Endodermal cell (in vitro differentiated cells): Measurements from ENCODE around the gene MANBA. TPM values are rescaled to one million over a fixed set of nuclear protein-coding genes. Genes with fewer than 3 reads are reported as not detected.

Experiments
- DNase-seq: peaks from one replicate; pipeline ENCODE4 v3.0.0-alpha.2; 2017
- H3K27ac ChIP-seq: 2 replicates; pipeline ENCODE4 v1.5.1; 2013; ENCODE audit warnings: mild to moderate bottlenecking, low read depth, low read length, moderate library complexity
- H3K27me3 ChIP-seq: 2 replicates; pipeline ENCODE4 v1.6.1; 2013; ENCODE audit warnings: mild to moderate bottlenecking, low read length, moderate library complexity; ENCODE audit not compliant: insufficient read depth, control insufficient read depth, poor library complexity, severe bottlenecking
- H3K36me3 ChIP-seq: 2 replicates; pipeline ENCODE4 v1.7.0; 2013; ENCODE audit warnings: mild to moderate bottlenecking, low read length, moderate library complexity; ENCODE audit not compliant: control insufficient read depth, insufficient read depth
- H3K4me1 ChIP-seq: one replicate; pipeline ENCODE4 v1.7.0; 2013; ENCODE audit warnings: low read length; ENCODE audit not compliant: control insufficient read depth, insufficient read depth
- H3K4me3 ChIP-seq: 2 replicates; pipeline ENCODE4 v1.5.1; 2013; ENCODE audit warnings: mild to moderate bottlenecking, low read length, moderate library complexity
- H3K9ac ChIP-seq: 2 replicates; pipeline ENCODE4 v1.6.1; 2013; ENCODE audit warnings: mild to moderate bottlenecking, low read length, moderate library complexity; ENCODE audit not compliant: poor library complexity, severe bottlenecking; ENCODE audit errors: extremely low read depth
- H3K9me3 ChIP-seq: 2 replicates; pipeline ENCODE4 v1.6.1; 2013; ENCODE audit warnings: mild to moderate bottlenecking, low read length, moderate library complexity; ENCODE audit not compliant: control insufficient read depth
- H3K27ac Mint-ChIP-seq: 2 replicates; pipeline ENCODE4 v1.8.0; 2020; ENCODE audit warnings: mixed read lengths
- H3K27me3 Mint-ChIP-seq: 2 replicates; pipeline ENCODE4 v1.8.0; 2021; ENCODE audit warnings: mild to moderate bottlenecking, mixed read lengths; ENCODE audit not compliant: insufficient read depth
- H3K36me3 Mint-ChIP-seq: 2 replicates; pipeline ENCODE4 v1.8.0; 2020; ENCODE audit warnings: low read depth, mixed read lengths
- H3K4me1 Mint-ChIP-seq: 2 replicates; pipeline ENCODE4 v1.8.0; 2020; ENCODE audit warnings: mixed read lengths
- H3K4me3 Mint-ChIP-seq: 2 replicates; pipeline ENCODE4 v1.8.0; 2020; ENCODE audit warnings: mild to moderate bottlenecking, moderate library complexity, mixed read lengths
- H3K9me3 Mint-ChIP-seq: 2 replicates; pipeline ENCODE4 v1.8.0; 2020; ENCODE audit warnings: mild to moderate bottlenecking, mixed read lengths
- whole genome bisulfite sequencing, 2 experiments: methylation state at CpG; one replicate each; pipeline versions ENCODE4 v1.1.5 to v1.1.7; 2013; ENCODE audit warnings: missing lambda C conversion rate in 2 of 2, mixed read lengths in 1 of 2; ENCODE audit not compliant: insufficient coverage in 1 of 2, insufficient read length in 1 of 2; 5-methylcytosine and 5-hydroxymethylcytosine counted together
- total RNA-seq, 2 donors: library from RNA; stranded (reverse); fragmentation: NEBNext Ultra II Directional in 1 of 2; extraction: Animal tissue kit (Norgen Biotek cat#: 25700) in 1 of 2; gene quantifications; 2 replicates in 1 of 2; 3 replicates in 1 of 2; pipeline ENCODE4 v1.2.1, GENCODE V29; 2021
- TF ChIP-seq, protein P1 (sequence below): fragments of 200-600 bp; sonication (generic); conservative IDR thresholded peaks from 2 replicates; pipeline ENCODE4 v1.5.0; 2021; ENCODE audit warnings: antibody characterized with exemption, mild to moderate bottlenecking

Gene MANBA
- total RNA-seq, 2 donors from 2014 or later, result 30.4 to 32.0 TPM

DNA sequence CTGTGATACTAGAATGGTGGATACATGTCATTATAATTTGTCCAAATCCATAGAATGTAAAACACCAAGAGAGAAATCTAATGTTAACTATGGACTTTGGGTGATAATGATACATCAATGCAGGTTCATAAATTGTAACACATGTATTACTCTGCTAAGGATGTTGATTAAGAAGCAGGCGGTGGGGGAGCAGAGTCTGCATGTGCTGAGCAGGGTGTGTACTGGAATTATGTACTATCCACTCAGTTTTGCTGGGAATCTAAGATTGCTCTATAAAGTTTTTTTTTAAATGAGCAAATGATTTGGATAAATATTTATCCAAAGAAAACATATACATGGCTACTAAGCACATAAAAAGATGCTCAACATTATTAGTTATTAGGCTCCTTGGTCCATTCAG is 15.0 kb upstream of the MANBA start:
- Histone ChIP-seq H3K36me3 (no peaks in the 10 kb centered on the region), H3K9ac (no peak overlapping the region), H3K4me3 (no peak overlapping the region), H3K9me3 (no peaks in the 10 kb centered on the region), H3K4me1 (no peaks in the 10 kb centered on the region), H3K27me3 (no peaks in the 10 kb centered on the region), H3K27ac (no peak overlapping the region)
- H3K27me3 Mint-ChIP-seq, result peaks cover 14% of the 10 kb centered on the region
- no peaks in the 10 kb centered on the region for H3K36me3 Mint-ChIP-seq
- TF ChIP-seq, protein P1, sequence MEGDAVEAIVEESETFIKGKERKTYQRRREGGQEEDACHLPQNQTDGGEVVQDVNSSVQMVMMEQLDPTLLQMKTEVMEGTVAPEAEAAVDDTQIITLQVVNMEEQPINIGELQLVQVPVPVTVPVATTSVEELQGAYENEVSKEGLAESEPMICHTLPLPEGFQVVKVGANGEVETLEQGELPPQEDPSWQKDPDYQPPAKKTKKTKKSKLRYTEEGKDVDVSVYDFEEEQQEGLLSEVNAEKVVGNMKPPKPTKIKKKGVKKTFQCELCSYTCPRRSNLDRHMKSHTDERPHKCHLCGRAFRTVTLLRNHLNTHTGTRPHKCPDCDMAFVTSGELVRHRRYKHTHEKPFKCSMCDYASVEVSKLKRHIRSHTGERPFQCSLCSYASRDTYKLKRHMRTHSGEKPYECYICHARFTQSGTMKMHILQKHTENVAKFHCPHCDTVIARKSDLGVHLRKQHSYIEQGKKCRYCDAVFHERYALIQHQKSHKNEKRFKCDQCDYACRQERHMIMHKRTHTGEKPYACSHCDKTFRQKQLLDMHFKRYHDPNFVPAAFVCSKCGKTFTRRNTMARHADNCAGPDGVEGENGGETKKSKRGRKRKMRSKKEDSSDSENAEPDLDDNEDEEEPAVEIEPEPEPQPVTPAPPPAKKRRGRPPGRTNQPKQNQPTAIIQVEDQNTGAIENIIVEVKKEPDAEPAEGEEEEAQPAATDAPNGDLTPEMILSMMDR, result no peak
- H3K27ac Mint-ChIP-seq, result no peak overlapping the region
- H3K4me3 Mint-ChIP-seq, result no peak overlapping the region
- peaks cover 2% of the 10 kb centered on the region for H3K4me1 Mint-ChIP-seq
- DNase-seq, result no peak
- H3K9me3 Mint-ChIP-seq, result no peaks in the 10 kb centered on the region
- 90% methylated on average over 1 of the region's 1 CpG; no CpG with 5 or more reads in 1 of the 2 experiments for whole genome bisulfite sequencing, 2 experiments

DNA sequence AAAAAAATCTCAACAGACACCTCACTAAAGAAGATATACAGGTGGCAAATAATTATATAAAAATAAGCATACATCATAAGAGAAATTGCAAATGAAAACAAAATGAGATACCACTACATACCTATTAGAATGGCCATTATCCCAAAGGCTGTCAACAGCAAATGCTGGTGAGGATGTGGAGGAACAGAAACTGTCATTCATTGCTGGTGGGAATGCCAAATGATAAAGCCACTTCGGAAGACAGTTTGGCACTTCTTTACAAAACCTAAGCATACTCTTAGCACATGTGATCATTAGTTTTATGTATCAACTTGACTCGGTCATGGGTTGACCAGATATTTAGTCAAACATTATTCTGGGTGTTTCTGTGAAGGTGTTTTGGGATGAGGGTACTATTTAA is 13.5 kb upstream of the MANBA start:
- 96 to 100% methylated on average over 1 to 2 of the region's 2 CpGs for whole genome bisulfite sequencing, 2 experiments
- H3K9ac ChIP-seq, result no peak overlapping the region

DNA sequence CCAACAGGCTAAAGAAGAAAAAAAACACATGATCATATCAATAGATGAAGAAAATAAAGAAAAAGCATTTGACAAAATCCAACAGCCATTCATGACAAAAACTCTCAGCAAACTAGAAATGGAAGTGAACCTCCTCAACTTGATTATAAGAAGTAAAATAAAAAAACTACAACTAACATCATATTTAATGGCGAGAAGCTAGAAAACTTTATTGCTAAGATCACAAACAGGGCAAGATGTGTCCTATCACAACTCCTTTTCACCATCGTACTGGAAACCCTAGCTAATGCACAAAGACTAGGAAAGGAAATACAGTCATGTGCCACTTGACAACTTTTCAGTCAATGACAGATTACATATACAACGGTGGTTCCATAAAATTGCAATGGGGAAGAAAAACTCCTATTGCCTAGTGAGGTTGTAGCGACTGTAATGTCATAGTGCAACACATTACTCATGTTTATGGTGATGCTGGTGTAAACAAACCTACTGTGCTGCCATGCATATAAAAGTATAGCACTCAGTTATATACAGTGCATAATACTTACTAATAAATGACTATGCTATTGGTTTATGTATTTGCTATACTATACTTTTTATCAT is 12.1 kb upstream of the MANBA start:
- Mint-ChIP-seq H3K4me1 (no peaks in the 10 kb centered on the region), H3K27me3 (peaks cover 13% of the 10 kb centered on the region), H3K27ac (no peak overlapping the region), H3K4me3 (no peak overlapping the region), H3K36me3 (no peaks in the 10 kb centered on the region), H3K9me3 (no peaks in the 10 kb centered on the region)
- Histone ChIP-seq H3K27me3 (no peaks in the 10 kb centered on the region), H3K36me3 (no peaks in the 10 kb centered on the region), H3K27ac (no peak overlapping the region), H3K4me3 (no peak overlapping the region), H3K4me1 (no peaks in the 10 kb centered on the region), H3K9ac (no peak overlapping the region), H3K9me3 (no peaks in the 10 kb centered on the region)
- TF ChIP-seq, protein P1, result no peak
- no peak for DNase-seq
- WGBS, 2 experiments, result 85 to 92% methylated on average over 3 to 4 of the region's 4 CpGs

More for the DNA sequence above, 13.5 kb upstream of the MANBA start:
- TF ChIP-seq, protein P1, result no peak
- Mint-ChIP-seq H3K4me1 (peaks cover 2% of the 10 kb centered on the region), H3K27ac (no peak overlapping the region), H3K36me3 (no peaks in the 10 kb centered on the region), H3K9me3 (no peaks in the 10 kb centered on the region), H3K27me3 (peaks cover 14% of the 10 kb centered on the region), H3K4me3 (no peak overlapping the region)
- Histone ChIP-seq H3K36me3 (no peaks in the 10 kb centered on the region), H3K4me3 (no peak overlapping the region), H3K4me1 (no peaks in the 10 kb centered on the region), H3K27ac (no peak overlapping the region), H3K9me3 (no peaks in the 10 kb centered on the region), H3K27me3 (no peaks in the 10 kb centered on the region)
- DNase-seq, result no peak
